ENCODE measurements around the gene PHLDB2.
"Not testable (repeated sequence)": the region's sequence is repeated elsewhere in the genome, so short reads cannot be mapped to it uniquely, and the experiment has no call there.

PHLDB2 gene

GRCh38 chr3:111859061-111859973 is at the start of gene PHLDB2:
TSS of gene PHLDB2 (plus strand) at chr3:111859265. CDS start at chr3:111884078, 24,813 bp downstream.
- DNase-seq = peak; percentile 97

GRCh38 chr3:111810909-111811308 is 48.2 kb upstream of the PHLDB2 start:
- DNase-seq = no peak

- no peak for DNase-seq
Measured at GRCh38 chr3:111811811-111812210, 47.3 kb upstream of the PHLDB2 start.

GRCh38 chr3:111812701-111813100 is 46.4 kb upstream of the PHLDB2 start:
- DNase-seq = no peak

- no peak for DNase-seq
Measured at GRCh38 chr3:111813441-111813840, 45.6 kb upstream of the PHLDB2 start.

- no peak for DNase-seq
Measured at GRCh38 chr3:111813979-111814378, 45.1 kb upstream of the PHLDB2 start.

GRCh38 chr3:111816771-111817170 is 42.3 kb upstream of the PHLDB2 start:
- DNase-seq = not testable (repeated sequence)

- DNase-seq = no peak
Measured at GRCh38 chr3:111819927-111820326, 39.1 kb upstream of the PHLDB2 start.

DNA sequence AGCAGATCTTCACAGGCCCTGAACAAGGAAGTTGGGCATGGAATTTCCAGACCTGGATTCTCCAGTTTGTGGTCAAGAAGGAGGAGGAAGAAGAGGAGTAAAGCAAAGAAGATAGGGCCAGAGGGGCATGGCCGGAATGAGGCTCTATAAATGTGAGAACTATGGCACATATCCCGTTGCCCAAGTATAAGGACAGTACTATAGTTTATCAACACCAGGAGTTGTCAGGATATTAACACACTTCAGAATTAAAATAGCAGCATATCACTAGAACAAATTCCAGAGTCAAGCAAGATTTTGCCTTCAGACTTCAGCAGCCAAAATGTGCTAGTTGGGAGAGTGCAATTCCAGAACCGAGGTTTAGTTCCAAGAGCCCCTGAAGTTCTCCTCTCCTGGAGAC is 38.4 kb upstream of the PHLDB2 start:
- no peak for DNase-seq

DNA sequence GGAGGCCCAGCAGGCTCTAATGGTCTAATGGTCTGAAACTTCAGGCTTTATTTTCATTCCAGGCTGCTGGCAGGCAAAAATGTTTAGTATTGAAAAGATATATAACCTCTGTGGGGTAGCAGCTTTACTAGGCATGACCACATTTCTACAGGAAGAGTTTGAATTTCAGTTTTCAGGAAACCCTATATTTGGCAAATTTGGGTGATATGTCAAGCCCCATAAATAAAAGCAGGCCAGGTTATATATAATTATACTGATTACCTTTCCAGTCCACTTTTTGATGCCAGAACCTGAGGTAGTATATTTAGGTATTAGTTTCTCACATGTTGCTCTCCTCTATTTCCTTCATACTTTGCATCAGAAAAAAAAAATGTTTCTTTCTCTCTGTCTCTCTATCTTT is 37.2 kb upstream of the PHLDB2 start:
- no peak for DNase-seq

GRCh38 chr3:111822804-111823203 is 36.3 kb upstream of the PHLDB2 start:
- DNase-seq = no peak

DNA sequence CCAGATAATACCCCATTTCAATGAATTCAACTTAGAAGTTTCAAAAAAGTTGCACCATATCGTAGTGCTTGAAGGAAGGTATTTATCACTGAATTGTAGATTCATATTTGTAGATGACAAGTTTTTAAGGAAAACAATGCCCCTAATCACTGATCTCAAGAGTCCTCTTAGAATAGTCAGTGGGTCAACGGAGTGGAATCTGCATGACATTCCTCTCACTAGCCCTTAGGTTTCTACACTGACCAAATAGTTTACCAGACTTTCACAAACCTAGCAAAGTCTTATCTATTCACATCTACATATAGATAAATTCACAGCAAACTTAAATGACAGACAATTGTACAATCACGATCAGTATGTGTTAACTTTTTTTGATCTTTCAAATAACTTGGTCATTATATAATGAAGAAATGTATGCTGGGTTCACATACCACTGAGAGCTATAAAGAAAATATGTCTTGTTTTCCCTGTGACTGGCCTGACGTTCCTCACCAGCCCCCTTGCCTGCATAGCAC is 35.7 kb upstream of the PHLDB2 start:
- no peak for DNase-seq

GRCh38 chr3:111824351-111824750 is 34.7 kb upstream of the PHLDB2 start:
- no peak for DNase-seq

- DNase-seq = no peak
Measured at GRCh38 chr3:111827871-111828270, 31.2 kb upstream of the PHLDB2 start.

DNA sequence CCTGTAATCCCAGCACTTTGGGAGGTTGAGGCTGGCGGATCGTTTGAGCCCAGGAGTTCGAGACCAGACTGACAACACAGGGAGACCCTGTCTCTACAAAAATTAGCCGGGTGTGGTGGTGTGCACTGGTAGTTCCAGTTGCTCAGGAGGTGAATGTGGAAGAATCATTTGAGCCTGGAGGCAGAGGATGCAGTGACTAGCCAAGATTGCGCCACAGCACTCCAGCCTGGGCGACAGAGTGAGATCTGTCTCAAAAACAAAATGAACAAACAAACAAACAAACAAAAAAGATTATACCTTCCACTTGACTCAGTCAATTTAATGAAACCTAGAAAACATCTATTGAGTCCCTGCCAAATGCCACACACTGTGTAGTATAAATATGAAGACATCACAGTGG is 30.5 kb upstream of the PHLDB2 start:
- DNase-seq = no peak

DNA sequence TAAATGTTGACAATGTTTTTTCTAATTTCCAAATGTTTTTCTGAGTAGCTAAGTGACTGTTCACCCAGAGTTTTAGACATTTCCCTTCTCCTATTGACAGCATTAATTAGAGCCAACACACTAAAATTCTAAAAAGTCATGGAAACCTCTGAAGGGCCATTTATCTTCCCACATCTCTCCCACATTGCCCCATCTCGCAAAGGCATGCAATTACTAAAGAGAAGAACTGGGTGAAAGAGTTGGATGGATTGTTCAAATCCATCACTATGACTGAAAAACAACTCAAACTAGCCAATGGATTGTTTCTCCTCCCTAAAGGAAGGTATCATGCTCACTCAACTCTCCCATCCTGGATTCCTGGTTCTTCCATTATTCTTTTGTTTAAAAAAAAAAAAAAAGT is 30.0 kb upstream of the PHLDB2 start:
- DNase-seq = no peak

DNA sequence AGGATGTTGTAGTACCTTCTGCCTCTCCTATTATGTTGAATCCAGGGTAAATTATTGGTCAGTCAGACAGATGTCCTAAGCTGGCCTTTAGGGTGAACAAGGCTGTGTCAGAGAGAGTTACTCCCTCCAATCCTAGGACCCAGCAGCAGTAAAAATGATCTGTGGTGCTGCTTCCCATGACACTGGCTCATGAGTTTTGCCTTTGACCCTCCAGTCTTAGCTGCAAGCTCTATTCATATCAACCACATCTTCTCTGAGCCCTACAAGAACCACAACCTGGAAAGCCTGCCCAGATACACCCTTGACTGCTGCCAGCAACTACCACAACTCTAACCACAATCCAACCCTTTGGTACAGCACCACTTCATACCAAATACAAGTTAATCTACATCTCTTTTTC is 27.2 kb upstream of the PHLDB2 start:
- no peak for DNase-seq

DNA sequence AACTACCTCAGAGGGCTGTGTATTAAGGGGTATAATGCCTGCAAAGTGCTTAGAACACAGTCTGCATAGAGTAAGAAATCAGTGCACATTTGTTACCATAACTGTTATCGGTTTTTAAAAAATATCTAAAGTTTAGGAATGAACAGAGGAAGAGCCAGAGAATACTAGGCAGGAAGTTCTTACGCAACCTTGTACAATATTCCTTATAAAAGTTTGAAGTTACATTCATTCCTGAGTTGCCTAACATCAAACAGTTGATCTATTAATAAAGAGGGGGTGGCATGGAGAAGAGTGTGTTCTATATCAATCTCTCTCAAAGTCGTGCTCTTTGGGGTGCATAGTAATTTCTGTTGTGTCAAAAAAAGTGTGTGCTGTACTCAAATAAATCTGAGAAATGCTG is 22.0 kb upstream of the PHLDB2 start:
- no peak for DNase-seq

DNA sequence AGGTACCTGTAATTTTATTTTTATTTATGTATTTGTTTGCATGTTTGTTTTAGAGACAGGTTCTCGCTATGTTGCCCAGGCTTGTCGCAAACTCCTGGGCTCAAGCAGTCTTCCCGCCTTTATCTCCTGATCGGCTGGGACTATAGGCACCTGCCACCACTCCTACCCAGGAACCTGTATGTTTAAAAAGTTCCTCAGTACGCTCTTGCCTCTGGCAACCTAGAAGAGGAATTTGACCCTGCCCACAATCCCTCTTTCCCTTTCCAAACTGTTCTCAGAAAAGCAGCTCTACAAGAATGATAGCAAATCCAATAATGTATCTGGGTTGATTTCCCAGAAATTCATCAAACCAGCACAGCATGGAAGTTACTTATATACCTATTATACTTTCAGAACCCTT is 20.9 kb upstream of the PHLDB2 start:
- DNase-seq = no peak

DNA sequence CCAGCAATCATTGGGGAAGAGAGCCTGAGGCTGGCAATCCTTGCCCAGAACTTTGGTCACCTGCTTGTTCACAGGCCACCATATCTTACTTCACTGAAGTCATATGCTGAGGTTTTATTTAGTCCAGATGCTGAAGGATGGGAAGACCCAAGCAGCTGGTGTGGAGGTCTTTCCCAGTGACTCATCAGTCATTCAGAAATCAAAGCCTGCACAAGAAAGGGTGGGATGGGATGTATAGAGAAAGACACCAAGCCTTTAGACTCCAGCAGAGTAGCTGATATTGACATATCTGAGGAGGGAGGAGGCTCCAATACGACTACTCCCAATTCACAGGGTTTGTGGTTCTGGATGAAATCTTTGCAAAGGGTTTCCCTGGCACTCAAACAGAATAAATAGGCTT is 13.0 kb upstream of the PHLDB2 start:
- DNase-seq = no peak

DNA sequence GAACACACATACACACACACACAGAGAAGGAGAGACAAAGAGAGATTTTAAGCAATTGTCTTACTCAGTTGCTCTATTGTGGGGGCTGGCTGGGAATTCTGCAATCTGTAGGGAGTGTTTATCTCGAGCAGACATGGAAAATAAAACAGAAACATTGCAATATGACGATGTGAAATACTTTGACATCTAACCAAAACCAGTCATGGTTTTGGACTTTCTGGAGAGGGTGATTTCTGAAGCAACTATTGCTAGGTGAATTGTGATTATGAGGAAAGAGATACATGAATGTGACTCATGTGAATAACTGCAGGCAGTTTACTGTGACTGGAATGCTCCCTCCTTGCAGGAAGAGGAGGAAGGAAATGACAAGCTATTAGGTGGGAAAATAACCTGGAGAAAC is 12.3 kb upstream of the PHLDB2 start:
- DNase-seq = no peak

DNA sequence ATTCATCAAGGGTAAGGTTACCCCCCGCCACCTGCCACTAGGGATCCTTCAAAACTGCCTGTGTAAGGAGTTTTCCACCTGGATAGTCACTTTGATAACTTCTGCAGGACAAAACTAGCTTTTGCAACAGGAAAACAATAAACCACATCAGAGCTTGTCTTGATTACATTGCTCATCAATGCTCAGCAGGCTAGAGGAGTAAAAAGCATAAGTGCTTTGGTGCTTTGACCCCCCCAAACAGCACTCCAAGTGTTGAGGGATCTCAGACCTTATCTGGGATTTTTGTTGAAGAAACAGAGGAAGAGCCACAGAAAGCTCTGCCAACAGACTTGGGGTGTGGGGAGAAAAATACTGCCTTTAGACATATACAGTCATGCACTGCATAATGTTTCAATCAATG is 10.8 kb upstream of the PHLDB2 start:
- DNase-seq = no peak

- DNase-seq = no peak
Measured at GRCh38 chr3:111848778-111849177, 10.3 kb upstream of the PHLDB2 start.

DNA sequence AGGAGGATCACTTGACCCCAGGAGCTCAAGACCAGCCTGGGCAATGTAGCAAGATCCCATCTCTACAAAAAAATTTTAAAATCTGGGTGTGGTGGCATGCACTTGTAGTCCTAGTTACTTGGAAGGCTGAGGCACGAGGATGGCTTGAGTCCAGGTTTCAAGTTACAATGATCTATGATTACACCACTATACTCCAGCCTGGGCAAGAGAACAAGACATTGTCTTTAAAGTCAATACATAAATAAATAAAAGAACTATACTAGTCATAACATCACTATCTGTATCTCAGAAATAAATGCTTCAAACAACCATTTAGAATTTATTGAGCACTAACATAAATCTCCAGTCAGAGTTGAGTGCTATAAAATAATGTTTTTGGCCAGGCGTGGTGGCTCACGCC is 8.5 kb upstream of the PHLDB2 start:
- DNase-seq = no peak

GRCh38 chr3:111851511-111851954 is 7.5 kb upstream of the PHLDB2 start:
- DNase-seq = peak; percentile 60
